Measurements from ENCODE around the gene KDM1B. TPM values are rescaled to one million over a fixed set of nuclear protein-coding genes. Genes with fewer than 3 reads are reported as not detected.

The KDM1B gene
- total RNA-seq, 1 experiment from 2014 or later: 11.0 TPM

DNA sequence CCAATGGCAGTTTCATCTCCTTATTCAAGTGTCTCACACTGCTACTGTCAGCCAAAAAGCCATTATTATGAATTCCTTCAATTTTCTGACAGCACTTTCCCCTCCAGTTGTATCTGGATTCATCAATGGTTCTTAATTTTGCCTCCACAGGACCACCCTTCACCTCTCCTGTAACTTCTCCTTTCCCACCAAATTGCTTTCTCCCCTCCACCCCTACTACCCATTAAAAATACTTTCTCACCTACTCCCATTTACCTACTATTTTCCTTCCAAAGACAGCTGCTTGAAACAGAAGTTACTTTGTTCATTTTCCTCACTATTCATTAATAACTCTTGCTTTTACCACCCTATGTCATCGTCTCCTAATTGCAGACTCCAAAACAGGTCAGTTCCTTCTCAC is 79.3 kb downstream of the KDM1B start:
- H3K36me3 ChIP-seq: peaks cover 84% of the 10 kb centered on the region
- peaks cover 7% of the 10 kb centered on the region; the same call in 1 of the 2 replicates for H3K9me3 ChIP-seq
- H3K4me3 ChIP-seq: no peak overlapping the region
- no peaks in the 10 kb centered on the region for H3K27me3 ChIP-seq
- no peak for DNase-seq

DNA sequence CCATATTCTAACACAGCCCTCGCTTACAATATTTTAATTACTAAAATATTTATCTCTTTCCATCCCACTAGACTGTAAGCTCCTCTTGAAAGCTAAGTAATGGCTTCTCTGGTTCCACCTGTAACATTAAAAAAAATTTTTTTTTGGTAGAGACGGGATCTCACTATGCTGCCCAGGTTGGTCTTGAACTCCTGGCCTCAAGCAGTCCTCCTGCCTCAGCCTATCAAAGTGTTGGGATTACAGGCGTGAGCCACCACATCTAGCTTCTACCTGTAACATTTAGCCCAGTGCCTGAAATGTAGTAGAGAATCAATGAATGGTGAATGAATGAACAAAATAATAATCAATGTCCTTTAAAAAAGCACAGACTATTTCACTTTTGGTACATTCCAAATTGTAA is 80.3 kb downstream of the KDM1B start:
- no peak for DNase-seq
- Histone ChIP-seq H3K4me3 (no peak overlapping the region), H3K9me3 (peaks cover 7% of the 10 kb centered on the region; the same call in 1 of the 2 replicates), H3K27me3 (no peaks in the 10 kb centered on the region), H3K36me3 (peaks cover 79% of the 10 kb centered on the region)

DNA sequence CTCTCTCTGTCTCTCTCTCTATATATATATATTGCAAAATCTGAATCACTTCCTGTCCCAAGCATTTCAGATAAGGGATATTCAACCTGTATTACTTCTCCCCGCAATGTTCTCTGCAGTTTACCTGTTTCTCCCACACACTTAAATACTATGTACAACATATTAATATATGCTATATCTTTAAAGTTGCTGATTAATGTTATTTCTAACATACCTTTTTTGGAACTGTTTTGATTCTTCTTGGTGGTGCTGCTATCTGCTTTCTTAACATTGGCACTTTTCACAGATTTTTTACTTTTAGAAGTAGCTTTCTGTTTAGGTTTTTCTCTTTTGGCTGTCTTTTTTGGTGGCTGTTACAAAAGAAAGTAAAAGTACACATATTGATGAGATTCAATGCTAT is 81.9 kb downstream of the KDM1B start:
- Histone ChIP-seq H3K4me3 (no peak overlapping the region), H3K9me3 (peaks cover 2% of the 10 kb centered on the region; the same call in 1 of the 2 replicates), H3K36me3 (peaks cover 79% of the 10 kb centered on the region), H3K27me3 (no peaks in the 10 kb centered on the region)
- DNase-seq: no peak

DNA sequence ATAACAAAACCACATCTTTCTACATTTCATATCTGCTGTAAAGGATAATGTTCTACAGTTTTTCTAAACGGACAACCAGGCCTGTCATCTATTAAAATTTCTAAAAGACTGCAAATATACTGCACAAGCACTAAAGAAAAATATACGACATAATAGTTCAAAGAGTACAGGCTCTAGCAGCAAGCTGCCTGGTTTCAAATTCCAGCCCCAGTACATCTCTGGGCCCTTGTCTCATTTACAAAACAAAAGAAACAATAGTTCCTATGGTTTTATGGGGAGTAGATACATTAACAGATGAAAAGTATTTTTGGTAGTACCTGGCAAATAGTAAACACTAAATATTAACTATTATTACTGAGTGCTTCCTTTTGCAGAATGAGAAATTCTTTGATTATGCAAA is 85.0 kb downstream of the KDM1B start:
- DNase-seq: no peak
- Histone ChIP-seq H3K9me3 (no peaks in the 10 kb centered on the region), H3K4me3 (no peak overlapping the region), H3K36me3 (peaks cover 82% of the 10 kb centered on the region), H3K27me3 (no peaks in the 10 kb centered on the region)

DNA sequence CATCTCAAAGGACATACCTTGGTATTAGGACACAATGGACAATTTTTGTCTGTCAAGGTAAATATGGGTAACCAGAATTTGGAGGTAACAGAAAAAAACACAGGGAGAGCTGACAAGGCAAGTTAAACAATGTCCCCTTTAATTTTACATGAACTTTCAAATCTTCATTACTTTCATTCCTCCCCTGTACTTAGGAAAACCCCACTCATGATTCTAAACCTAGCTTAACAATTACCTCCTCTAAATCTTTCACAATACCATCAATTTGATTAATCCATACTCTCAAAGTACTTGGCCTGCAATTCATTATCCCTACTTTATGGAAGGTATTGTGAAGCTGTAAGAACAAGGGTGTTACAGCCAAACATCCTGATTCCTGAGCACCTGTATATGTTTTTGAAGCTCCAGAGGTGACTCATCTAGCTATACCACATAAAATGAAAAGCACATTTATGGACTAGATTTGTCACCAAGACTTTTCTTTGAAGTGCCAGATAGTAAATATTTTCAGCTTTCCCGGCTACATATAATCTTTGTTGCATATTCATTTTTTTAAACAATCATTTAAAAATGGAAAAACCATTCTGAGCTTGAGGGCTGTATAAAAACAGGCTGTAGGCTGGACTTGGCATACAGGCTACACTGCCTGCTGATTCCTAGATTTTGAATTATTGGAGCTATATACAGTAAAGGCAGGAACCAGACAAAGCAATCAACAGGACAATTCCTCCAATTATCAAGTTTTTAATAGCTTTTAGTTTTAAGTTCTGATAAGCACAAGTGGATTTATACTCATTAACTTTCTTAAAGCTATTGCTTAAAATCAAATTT is 86.2 kb downstream of the KDM1B start:
- no peaks in the 10 kb centered on the region for H3K9me3 ChIP-seq
- no peak overlapping the region for H3K4me3 ChIP-seq
- DNase-seq: no peak
- no peaks in the 10 kb centered on the region for H3K27me3 ChIP-seq
- peaks cover 82% of the 10 kb centered on the region for H3K36me3 ChIP-seq

DNA sequence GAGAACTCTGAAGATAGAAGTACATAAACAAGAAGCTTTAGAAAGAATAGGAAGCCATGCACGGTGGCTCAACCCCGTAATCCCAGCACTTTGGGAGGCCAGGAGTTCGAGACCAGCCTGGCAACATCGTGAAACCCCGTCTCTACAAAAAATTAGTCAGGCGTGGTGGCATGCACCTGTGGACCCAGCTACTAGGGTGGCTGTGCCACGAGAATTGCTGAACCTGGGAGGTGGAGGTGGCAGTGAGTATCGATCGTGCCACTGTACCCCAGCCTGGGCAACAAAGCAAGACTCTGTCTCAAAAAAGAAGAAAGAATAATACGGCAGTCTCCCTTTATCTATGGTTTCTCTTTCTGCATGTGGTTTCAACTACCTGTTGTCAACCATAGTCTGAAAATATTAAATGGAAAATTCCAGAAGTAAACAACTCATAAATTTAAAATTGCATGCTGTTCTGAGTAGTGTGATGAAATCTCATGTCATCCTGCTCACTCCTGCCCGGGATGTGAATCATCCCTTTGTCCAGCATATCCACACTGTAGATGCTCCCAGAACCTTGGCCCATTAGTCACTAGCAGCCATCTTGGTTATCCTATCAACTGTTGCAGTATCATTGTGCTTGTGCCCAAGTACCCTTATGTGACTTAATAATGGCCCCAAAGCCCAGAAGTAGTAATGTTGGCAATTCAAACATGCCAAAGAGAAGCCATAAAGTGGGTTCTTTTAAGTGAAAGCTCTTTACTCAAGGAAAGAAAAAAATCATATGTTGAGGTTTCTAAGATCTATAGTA is 87.0 kb downstream of the KDM1B start:
- Histone ChIP-seq H3K9me3 (no peaks in the 10 kb centered on the region), H3K27me3 (no peaks in the 10 kb centered on the region), H3K36me3 (peaks cover 82% of the 10 kb centered on the region), H3K4me3 (no peak overlapping the region)
- DNase-seq: peak; percentile 60

DNA sequence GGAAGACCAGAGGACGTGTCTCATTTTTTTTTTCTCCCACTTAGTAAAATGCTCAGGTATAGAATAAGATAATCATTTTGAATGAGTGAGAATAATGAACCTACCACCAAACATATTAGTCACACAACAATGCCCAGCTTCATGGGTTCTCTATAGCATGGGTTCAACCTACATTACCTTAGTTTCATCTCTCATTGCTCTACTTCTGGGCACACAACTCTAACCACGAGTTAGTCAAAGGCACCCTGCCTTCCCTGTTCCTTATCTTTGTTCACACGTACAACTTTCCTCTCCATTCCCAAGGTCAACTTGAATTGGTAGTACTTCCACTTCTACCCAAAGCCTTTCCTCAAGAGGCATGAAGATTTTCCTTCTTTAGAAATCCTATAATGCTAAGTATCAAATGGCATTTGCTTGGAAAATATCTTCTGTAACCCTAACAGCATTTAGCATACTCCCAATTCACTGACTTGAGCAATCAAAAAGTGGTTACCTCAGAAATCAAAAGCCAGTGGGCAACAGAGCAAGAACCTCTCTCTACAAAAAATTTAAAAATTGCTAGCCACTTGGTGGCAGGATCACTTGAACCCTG is 88.2 kb downstream of the KDM1B start:
- Histone ChIP-seq H3K4me3 (no peak overlapping the region), H3K36me3 (peaks cover 83% of the 10 kb centered on the region), H3K9me3 (no peaks in the 10 kb centered on the region), H3K27me3 (no peaks in the 10 kb centered on the region)
- no peak for DNase-seq

DNA sequence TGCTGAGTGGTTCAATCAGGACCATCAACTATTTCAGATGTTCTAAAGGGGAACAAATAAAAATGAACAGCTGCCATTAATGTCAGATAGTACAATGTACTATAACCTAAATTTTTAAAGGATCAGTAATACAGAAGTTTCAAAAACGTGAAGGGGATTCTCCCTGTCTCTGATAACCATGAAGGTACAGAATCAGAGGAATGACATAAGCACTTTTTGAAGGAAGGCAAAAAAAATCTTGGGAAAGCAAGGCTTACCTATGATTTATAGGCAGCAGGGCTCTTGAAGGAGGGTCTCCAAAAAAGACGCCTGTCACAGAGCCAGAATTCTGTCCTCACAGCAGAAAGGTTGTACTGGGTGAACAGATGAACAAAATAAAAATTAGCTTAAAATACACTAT is 89.0 kb downstream of the KDM1B start:
- Histone ChIP-seq H3K27me3 (no peaks in the 10 kb centered on the region), H3K4me3 (no peak overlapping the region), H3K9me3 (no peaks in the 10 kb centered on the region), H3K36me3 (peaks cover 91% of the 10 kb centered on the region)
- DNase-seq: no peak

DNA sequence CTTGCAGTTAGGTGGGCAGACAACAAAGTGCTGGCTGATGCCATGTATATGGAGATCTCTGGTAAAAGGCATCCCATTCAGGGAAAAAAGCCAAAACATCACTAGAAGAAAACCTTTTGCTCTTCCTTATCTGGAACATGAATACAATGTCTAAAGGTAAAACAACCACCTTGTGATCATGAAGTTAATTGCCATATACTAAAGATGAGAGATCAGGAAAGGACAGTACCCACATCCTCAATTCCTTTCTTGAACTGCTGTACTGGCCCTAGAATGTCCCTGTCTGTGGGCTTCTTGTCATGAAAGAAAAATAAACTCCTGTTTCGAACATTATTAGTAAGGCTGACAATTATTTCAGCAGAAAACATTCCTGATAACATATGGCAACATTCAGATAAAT is 89.9 kb downstream of the KDM1B start:
- no peak for DNase-seq
- no peaks in the 10 kb centered on the region for H3K27me3 ChIP-seq
- H3K9me3 ChIP-seq: no peaks in the 10 kb centered on the region
- no peak overlapping the region for H3K4me3 ChIP-seq
- peaks cover 94% of the 10 kb centered on the region for H3K36me3 ChIP-seq

DNA sequence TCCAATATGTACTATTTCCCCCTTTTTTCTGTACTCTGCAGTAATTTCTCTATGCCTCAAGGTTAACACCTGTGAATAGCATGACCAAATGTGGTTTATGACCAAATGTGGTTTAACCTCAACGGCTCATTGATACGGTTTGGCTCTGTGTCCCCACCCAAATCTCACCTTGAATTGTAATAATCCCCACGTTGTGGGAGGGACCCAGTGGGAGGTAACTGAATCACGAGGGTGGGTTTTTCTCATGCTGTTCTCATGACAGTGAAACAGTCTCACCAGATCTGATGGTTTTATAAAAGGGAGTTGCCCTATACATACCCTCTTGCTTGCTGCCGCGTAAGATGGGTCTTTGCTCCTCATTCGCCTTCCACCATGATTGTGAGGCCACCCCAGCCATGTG is 90.4 kb downstream of the KDM1B start:
- DNase-seq: no peak
- no peak overlapping the region for H3K4me3 ChIP-seq
- no peaks in the 10 kb centered on the region for H3K27me3 ChIP-seq
- no peaks in the 10 kb centered on the region for H3K9me3 ChIP-seq
- peaks cover 93% of the 10 kb centered on the region for H3K36me3 ChIP-seq

DNA sequence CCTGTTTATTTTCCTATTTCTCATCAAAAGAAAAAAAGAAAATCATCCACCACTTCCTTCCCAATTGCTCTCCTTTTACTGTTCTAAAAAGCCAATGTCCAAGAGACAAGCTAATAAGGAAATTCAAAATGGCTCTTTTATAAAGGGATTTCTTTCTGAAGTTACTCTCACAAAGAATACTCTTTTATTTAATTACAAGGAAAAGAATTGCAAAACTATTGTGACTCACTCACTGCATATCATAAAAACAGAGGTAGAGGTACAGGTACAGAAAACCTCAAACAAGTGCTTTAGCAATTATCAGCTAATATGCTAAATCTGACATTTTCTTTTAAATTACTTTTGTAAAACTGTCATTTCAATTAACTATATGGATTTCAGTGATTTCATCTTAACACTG is 91.0 kb downstream of the KDM1B start:
- Histone ChIP-seq H3K36me3 (peaks cover 93% of the 10 kb centered on the region), H3K9me3 (no peaks in the 10 kb centered on the region), H3K27me3 (no peaks in the 10 kb centered on the region), H3K4me3 (no peak overlapping the region)
- no peak for DNase-seq

DNA sequence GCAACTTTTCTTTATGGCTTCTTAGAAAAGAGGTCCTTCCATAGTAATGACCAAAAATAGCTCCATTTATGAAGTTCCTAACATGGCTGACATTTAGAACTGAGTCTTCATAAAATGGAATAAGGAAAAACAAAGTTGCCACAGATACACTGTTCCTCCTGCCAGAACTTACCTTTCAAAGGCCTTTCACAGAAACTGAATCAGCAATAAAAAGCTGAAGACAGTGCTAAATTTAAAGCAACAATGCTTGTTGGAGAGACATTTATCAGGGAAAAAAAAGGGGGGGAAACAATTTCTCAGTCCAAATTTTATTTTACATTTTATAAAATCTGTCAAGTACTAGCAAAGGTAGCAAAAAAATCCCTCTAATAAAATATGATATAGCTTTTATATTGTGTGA is 91.8 kb downstream of the KDM1B start:
- Histone ChIP-seq H3K36me3 (peaks cover 92% of the 10 kb centered on the region), H3K4me3 (no peak overlapping the region), H3K27me3 (no peaks in the 10 kb centered on the region), H3K9me3 (no peaks in the 10 kb centered on the region)
- no peak for DNase-seq

DNA sequence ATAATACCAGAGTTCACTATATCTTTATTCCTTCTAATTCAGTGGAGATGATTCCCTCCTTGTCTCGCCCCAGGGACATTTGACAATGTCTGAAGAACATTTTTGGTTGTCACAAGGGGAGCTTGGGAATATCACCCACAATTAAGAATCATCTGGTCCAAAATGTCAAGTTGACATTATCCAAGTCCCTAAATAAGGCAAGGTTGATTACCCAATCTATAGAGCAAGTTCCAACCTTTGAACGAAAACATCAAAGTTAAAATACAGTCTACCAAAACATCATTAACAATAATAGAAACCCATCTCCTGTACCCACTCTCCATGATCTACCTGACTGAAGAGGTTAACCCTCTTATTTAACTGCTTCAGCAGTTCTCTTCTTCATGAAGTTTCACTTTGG is 93.5 kb downstream of the KDM1B start:
- no peak for DNase-seq
- H3K36me3 ChIP-seq: peaks cover 88% of the 10 kb centered on the region
- H3K9me3 ChIP-seq: no peaks in the 10 kb centered on the region
- H3K27me3 ChIP-seq: no peaks in the 10 kb centered on the region
- H3K4me3 ChIP-seq: no peak overlapping the region

DNA sequence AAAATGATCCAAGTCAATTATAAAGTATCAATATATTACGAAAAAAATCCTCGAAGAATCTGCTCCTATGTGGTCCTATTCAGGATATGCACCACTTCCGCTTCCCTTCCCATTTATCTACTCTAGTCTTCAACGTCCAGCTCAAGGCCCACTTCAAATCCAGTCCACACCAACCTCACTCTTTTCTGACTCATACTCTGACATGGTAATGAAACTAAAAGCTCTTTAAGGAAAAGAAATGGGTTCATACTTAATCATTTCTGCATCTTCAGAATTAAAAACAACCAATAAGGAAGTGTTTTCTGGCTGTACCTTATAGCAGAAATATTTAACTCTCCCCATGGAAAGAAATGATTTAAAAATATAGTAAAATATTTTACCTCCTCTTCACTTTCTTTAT is 94.0 kb downstream of the KDM1B start:
- Histone ChIP-seq H3K27me3 (no peaks in the 10 kb centered on the region), H3K9me3 (no peaks in the 10 kb centered on the region), H3K4me3 (no peak overlapping the region), H3K36me3 (peaks cover 87% of the 10 kb centered on the region)
- DNase-seq: no peak

DNA sequence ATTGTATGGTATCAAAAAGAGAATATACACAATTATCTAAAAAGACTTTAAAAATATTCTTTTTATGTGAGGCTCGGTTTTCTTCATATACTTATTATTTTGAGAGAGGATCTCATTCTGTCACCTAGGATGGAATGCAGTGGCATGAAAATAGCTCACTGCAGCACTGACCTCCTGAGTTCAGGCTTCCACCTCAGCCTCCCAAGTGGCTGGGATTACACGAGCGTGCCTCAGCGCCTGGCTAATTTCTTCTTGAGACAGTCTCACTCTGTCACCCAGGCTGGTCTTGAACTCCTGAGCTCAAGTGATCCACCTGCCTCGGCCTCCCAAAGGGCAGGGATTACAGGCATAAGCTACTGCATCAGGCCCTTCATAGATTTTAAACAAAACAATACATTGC is 98.4 kb downstream of the KDM1B start:
- Histone ChIP-seq H3K9me3 (no peaks in the 10 kb centered on the region), H3K4me3 (no peak overlapping the region), H3K27me3 (no peaks in the 10 kb centered on the region), H3K36me3 (peaks cover 86% of the 10 kb centered on the region)
- no peak for DNase-seq

DNA sequence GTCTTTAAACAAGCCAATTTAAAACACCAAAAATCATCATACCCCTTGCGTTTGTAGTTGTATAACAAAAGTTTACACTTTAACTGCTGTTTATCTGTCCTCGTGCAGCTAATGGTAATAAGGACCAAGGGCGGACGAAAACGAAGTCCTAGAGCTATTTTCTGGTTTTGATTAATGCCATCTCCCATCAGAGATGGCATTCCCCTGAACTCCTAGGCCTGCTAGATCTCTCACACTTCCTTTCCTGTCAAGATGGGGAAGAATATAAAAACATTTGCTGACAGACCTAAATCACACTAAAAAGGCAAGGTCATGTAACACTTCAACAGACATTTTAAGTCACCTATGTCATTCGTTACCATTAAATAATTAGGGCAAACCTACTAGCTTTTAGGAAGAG is 99.6 kb downstream of the KDM1B start:
- no peaks in the 10 kb centered on the region for H3K9me3 ChIP-seq
- H3K36me3 ChIP-seq: peaks cover 81% of the 10 kb centered on the region
- DNase-seq: no peak
- H3K4me3 ChIP-seq: no peak overlapping the region
- H3K27me3 ChIP-seq: no peaks in the 10 kb centered on the region

DNA sequence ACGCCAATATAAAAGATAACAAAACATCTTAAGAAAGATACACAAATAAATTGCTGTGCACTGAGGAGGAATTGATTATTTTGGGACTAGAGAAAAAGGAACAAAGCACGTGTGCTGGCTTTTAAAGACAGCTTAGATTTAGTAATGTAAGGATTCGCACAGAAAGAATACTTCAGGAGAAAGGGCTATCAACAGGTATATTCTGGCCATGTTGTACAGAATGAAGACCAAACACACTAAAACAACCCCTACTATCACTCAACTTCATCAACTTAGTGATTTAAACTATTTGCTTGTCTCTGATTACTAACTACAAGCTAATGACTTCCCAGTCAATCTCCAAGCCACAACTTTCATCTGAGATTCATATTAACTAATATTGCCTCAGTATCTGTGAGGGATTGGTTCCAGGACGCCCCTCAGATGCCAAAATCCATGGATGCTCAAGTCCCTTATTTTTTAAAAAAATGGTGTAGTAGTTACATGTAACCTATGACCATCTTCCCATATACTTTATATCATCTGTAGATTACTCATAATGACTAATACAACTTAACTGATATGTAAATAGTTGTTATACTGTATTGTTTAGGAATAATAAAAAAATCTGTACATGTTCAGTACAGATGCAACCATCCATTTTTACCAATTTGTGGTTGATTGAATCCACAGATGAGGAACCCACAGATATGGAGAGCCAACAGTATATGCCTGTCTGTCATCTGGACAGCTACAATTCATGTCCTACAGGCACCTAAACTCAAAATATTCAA is 104.6 kb downstream of the KDM1B start:
- Histone ChIP-seq H3K4me3 (no peak overlapping the region), H3K9me3 (no peaks in the 10 kb centered on the region), H3K36me3 (peaks cover 59% of the 10 kb centered on the region), H3K27me3 (no peaks in the 10 kb centered on the region)
- DNase-seq: no peak
